GM18951 (cell line): ENCODE measurements around the gene IL31.
"Not testable (repeated sequence)": the region's sequence is repeated elsewhere in the genome, so short reads cannot be mapped to it uniquely, and the experiment has no call there.

Source experiments
- POLR2A ChIP-seq: IDR thresholded peaks from 4 replicates; pipeline ENCODE4 v1.6.1; 2011; ENCODE audit warnings: mild to moderate bottlenecking; ENCODE audit not compliant: insufficient read length, insufficient read depth; ENCODE audit errors: extremely low read depth
- in situ Hi-C: fragments of 300-500 bp; cut with MboI; formaldehyde crosslinking; loops from one replicate; pipeline ENCODE4 v1.12.0; 2022; ENCODE audit warnings: low sequenced_read_pairs, mixed read lengths, inconsistent platforms; ENCODE audit not compliant: unreplicated experiment

IL31 gene

GRCh38 chr12:122174155-122174845, at the start of gene IL31:
Gene IL31 (minus strand): TSS chr12:122174221. CDS start chr12:122174172, 49 bp downstream.
- TF ChIP-seq POLR2A, result no peak
- in situ Hi-C loops, result no loop called here

GRCh38 chr12:122216445-122216844, 42.4 kb upstream of the IL31 start:
- TF ChIP-seq POLR2A, result no peak
- in situ Hi-C loops, result no loop called here

DNA sequence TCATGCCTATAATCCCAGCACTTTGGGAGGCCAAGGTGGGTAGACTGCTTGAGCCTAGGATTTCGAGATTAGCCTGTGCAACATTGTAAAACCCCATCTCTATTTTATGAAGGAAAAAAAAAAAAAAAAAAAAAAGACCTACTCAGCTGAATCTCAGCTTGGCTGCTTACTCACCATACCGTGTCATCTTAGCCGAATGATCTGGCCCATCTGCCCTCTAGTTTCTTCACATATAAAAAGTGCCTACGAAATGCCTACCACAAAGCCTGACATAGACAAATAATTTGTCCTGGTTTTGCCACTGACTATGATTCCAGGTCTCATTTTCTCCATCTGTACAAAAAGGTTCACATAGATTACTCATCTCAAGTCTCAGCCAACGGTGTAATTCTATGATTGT, 41.8 kb upstream of the IL31 start:
- in situ Hi-C loops, result no loop called here
- no peak for TF ChIP-seq POLR2A

DNA sequence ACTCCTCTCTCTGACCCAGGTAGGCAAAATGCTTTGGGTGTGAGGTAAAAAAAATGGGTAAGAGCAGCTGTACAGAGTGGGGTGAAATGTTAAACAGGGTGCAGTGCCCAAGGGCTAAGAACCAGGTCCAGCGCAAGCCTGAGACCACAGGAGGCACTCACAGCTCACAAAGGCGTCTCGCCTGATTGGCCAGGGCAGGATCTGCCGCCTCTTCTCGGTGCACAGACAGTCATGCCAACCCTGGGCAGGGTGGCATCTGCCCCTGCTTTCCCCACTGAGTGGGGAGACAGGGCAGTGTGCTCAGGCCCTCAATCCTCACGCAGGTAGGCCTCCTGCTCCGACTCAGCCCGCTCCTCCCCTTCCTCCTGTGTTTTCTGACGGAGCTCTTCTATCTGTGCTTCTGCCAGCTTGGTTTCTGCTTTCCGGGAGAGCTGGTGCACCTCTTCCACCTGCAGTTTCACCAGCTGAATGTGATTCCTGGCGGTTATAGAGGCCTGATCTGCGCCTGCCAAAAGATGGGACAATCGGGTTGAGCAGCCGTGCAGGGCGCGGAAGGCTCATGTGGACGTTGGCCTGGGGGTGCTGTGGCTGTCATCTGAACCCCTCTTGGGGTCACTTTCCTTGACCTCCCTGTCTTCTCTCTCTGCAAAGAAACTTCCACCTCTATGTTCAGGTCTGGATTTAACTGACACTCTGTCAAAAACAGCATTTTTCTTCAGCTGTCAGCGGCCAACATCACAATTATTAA, 34.2 kb upstream of the IL31 start:
- in situ Hi-C loops, result no loop called here
- TF ChIP-seq POLR2A, result no peak

- in situ Hi-C loops, result no loop called here
- no peak for TF ChIP-seq POLR2A
Observed at GRCh38 chr12:122207391-122207790, 33.4 kb upstream of the IL31 start.

DNA sequence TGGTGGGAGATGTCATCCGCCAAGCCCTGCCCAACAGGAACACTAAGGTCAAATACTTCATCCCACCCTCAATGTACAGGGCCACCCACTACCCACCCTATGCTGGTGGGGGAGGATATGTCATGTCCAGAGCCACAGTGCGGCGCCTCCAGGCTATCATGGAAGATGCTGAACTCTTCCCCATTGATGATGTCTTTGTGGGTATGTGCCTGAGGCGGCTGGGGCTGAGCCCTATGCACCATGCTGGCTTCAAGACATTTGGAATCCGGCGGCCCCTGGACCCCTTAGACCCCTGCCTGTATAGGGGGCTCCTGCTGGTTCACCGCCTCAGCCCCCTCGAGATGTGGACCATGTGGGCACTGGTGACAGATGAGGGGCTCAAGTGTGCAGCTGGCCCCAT, 33.0 kb upstream of the IL31 start:
- in situ Hi-C loops, result no loop called here
- TF ChIP-seq POLR2A, result no peak

GRCh38 chr12:122206111-122206881, 32.3 kb upstream of the IL31 start:
- in situ Hi-C loops, result no loop called here
- TF ChIP-seq POLR2A, result no peak

DNA sequence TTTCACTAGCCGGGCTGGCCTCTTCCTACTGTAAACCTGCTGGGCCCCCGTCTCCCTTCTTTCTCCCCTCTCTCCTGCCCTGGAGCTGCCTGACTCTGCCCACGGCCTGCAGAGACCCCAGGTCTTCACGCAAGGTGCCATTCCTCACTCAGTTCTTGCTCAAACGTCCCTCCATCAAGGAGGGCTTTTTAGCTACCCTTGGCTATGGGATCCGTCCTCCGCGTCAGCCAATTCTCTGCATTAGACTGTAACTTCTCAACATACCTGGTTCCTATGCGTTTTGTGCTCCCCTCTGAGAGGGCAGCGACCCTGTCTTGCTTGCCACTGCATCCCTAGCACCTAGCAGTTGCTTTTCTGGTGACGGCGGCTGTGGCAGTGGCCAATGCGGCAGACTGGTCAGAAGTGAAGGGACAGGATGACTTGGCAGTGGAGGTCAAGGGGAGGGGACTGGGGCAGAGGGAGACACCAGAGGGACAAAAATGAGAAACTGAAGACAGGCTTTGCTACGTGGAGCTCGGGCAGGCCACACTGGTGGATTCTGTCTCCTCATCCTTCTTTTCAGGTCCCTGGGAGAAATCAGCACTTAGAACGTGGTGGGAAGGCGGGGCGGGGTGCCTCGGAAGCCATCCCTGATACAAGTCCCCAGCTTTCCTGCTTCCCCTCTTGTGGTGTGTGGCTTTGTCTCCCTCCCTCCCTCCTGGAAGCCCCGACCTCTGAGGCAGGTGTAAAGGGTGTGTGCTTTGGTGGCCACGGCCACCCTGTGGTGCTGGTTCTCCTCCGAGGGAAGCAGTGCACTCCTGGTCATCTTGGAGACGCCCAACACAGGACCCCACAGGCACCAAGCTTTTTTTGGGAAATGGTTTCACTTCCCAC, 31.3 kb upstream of the IL31 start:
- in situ Hi-C loops, result no loop called here
- TF ChIP-seq POLR2A, result no peak

GRCh38 chr12:122204167-122205052, 30.4 kb upstream of the IL31 start:
- in situ Hi-C loops, result no loop called here
- TF ChIP-seq POLR2A, result no peak

GRCh38 chr12:122203301-122204166, 29.5 kb upstream of the IL31 start, which contains the start of gene B3GNT4:
Gene B3GNT4 (plus strand): TSS chr12:122203709. CDS start chr12:122204619, 910 bp downstream.
- in situ Hi-C loops, result no loop called here
- no peak for TF ChIP-seq POLR2A

DNA sequence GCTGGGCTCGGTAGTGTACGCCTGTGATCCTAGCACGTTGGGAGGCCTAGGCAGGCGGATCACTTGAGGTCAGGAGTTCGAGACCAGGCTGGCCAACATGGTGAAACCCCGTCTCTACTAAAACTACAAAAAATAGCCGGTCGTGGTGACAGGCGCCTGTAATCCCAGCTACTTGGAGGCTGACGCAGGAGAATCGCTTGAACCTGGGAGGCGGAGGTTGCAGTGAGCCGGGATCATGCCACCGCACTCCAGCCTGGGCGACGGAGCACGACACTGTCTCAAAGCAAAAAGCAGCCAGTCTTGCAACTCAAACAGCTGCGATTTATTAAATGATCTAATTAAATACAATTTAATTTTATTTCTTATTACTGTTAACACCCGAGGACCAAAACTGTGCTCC, 28.8 kb upstream of the IL31 start:
- in situ Hi-C loops, result not testable (repeated sequence)

- in situ Hi-C loops, result no loop called here
- no peak for TF ChIP-seq POLR2A
Observed at GRCh38 chr12:122202017-122202416, 28.0 kb upstream of the IL31 start.
